Measurements from ENCODE around the gene EPS15.
"Not testable (repeated sequence)": the region's sequence is repeated elsewhere in the genome, so short reads cannot be mapped to it uniquely, and the experiment has no call there.

Gene EPS15

GRCh38 chr1:51494138-51494830, 24.8 kb downstream of the EPS15 start:
- Histone ChIP-seq H3K9me3 (ENCODE audit: control insufficient read depth, insufficient read depth, low read length) (no peaks in the 10 kb centered on the region), H3K4me1 (ENCODE audit: control insufficient read depth, insufficient read depth, low read length) (no peaks in the 10 kb centered on the region), H3K27me3 (ENCODE audit: control insufficient read depth, insufficient read depth, low read length) (no peaks in the 10 kb centered on the region), H3K36me3 (ENCODE audit: control insufficient read depth, insufficient read depth, low read length) (no peaks in the 10 kb centered on the region), H3K4me3 (ENCODE audit: low read length) (no peak overlapping the region), H3K27ac (ENCODE audit: low read length) (no peak overlapping the region)
- no peak for DNase-seq (ENCODE audit: low read depth, low spot score)
- no CpG with 5 or more reads among the region's 1 CpG for WGBS (ENCODE audit: insufficient coverage, insufficient read length)

- no peaks in the 10 kb centered on the region for H3K36me3 ChIP-seq (ENCODE audit: control insufficient read depth, insufficient read depth, low read length)
- H3K4me3 ChIP-seq (ENCODE audit: low read length) = no peak overlapping the region
- no peaks in the 10 kb centered on the region for H3K9me3 ChIP-seq (ENCODE audit: control insufficient read depth, insufficient read depth, low read length)
- no peak overlapping the region for H3K27ac ChIP-seq (ENCODE audit: low read length)
- no peaks in the 10 kb centered on the region for H3K27me3 ChIP-seq (ENCODE audit: control insufficient read depth, insufficient read depth, low read length)
- DNase-seq (ENCODE audit: low read depth, low spot score) = no peak
- H3K4me1 ChIP-seq (ENCODE audit: control insufficient read depth, insufficient read depth, low read length) = no peaks in the 10 kb centered on the region
- WGBS (ENCODE audit: insufficient coverage, insufficient read length) = no CpG with 5 or more reads among the region's 4 CpGs
Measured at GRCh38 chr1:51491166-51491981, 27.7 kb downstream of the EPS15 start.

DNA sequence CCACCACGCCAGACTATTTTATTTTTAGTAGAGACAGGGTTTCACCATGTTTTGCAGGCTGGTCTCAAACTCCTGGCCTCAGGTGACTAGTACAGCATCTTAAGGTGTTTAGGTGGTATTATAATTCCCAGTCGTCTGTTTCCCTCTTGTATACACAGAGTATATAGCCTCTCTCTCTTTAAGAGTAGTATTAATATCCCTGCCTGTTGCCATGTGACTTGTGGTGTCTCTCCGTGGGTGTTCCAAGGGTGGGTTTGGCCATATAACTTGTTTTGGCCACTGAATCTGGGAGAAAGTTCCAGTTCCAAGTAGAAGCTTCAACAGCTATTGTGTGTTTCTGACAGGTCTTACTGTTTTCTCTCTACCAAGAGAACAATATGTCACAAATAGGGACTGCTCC, 29.6 kb downstream of the EPS15 start:
- Histone ChIP-seq H3K4me3 (ENCODE audit: low read length) (no peak overlapping the region), H3K27ac (ENCODE audit: low read length) (no peak overlapping the region), H3K9me3 (ENCODE audit: control insufficient read depth, insufficient read depth, low read length) (no peaks in the 10 kb centered on the region), H3K36me3 (ENCODE audit: control insufficient read depth, insufficient read depth, low read length) (no peaks in the 10 kb centered on the region), H3K27me3 (ENCODE audit: control insufficient read depth, insufficient read depth, low read length) (no peaks in the 10 kb centered on the region), H3K4me1 (ENCODE audit: control insufficient read depth, insufficient read depth, low read length) (no peaks in the 10 kb centered on the region)
- no peak for DNase-seq (ENCODE audit: low read depth, low spot score)
- WGBS (ENCODE audit: insufficient coverage, insufficient read length) = no CpG with 5 or more reads among the region's 3 CpGs

DNA sequence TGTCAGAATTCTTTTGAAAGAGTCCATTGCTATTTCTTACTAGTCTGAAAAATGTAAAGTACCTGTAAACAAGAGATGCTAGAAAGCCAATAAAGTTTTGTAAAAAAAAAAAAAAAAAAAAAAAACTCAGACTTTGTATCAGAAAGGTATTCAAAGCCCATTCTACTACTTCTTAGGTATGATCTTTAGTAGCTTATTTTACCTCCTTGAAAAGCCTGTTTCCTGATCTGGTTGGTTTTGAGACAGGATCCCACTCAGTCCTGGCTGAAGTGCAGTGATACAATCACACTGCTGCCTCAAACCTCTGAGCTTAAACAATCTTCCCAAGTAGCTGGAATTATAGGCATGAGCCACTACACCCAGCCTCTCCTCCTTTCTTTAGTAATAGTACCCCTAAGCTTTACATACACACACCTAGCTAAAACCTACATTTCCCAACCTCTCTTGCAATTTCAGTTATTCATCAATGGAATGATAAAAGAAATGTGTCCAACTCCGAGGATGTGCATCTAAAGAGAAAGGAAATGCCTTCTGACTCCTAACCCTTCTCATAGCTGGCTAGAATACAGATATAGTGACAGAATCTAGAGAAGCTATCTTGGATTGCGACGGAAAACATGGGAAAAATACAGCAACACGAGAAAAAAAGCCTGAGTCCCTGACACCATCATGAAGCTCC, 30.6 kb downstream of the EPS15 start:
- no peak for DNase-seq (ENCODE audit: low read depth, low spot score)
- no peaks in the 10 kb centered on the region for H3K36me3 ChIP-seq (ENCODE audit: control insufficient read depth, insufficient read depth, low read length)
- no peak overlapping the region for H3K4me3 ChIP-seq (ENCODE audit: low read length)
- no peaks in the 10 kb centered on the region for H3K27me3 ChIP-seq (ENCODE audit: control insufficient read depth, insufficient read depth, low read length)
- H3K27ac ChIP-seq (ENCODE audit: low read length) = no peak overlapping the region
- no peaks in the 10 kb centered on the region for H3K9me3 ChIP-seq (ENCODE audit: control insufficient read depth, insufficient read depth, low read length)
- WGBS (ENCODE audit: insufficient coverage, insufficient read length) = no CpG with 5 or more reads among the region's 4 CpGs
- no peaks in the 10 kb centered on the region for H3K4me1 ChIP-seq (ENCODE audit: control insufficient read depth, insufficient read depth, low read length)

DNA sequence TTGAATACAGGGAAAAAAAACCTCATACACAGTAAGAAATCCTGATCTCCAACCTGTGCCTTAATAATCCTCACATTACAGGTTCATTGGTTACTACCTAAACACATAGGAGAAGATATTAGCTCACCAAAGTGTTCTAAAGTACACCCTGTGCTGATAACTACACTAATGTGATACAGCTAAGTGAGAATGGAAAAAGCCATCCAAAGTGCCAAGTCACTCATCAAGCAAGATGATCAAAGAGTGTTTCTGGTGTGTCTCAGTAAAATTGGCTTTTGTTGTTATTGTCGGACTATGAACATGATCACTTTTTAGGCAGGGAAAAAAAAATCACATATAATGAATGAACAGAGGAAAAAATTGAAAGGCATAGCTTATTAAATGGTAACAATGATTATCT, 31.4 kb downstream of the EPS15 start:
- WGBS (ENCODE audit: insufficient coverage, insufficient read length) = no CpG with 5 or more reads among the region's 1 CpG
- H3K27me3 ChIP-seq (ENCODE audit: control insufficient read depth, insufficient read depth, low read length) = no peaks in the 10 kb centered on the region
- H3K9me3 ChIP-seq (ENCODE audit: control insufficient read depth, insufficient read depth, low read length) = no peaks in the 10 kb centered on the region
- DNase-seq (ENCODE audit: low read depth, low spot score) = no peak
- no peaks in the 10 kb centered on the region for H3K36me3 ChIP-seq (ENCODE audit: control insufficient read depth, insufficient read depth, low read length)
- no peak overlapping the region for H3K27ac ChIP-seq (ENCODE audit: low read length)
- no peaks in the 10 kb centered on the region for H3K4me1 ChIP-seq (ENCODE audit: control insufficient read depth, insufficient read depth, low read length)
- no peak overlapping the region for H3K4me3 ChIP-seq (ENCODE audit: low read length)

- Histone ChIP-seq H3K4me1 (ENCODE audit: control insufficient read depth, insufficient read depth, low read length) (no peaks in the 10 kb centered on the region), H3K27ac (ENCODE audit: low read length) (no peak overlapping the region), H3K27me3 (ENCODE audit: control insufficient read depth, insufficient read depth, low read length) (no peaks in the 10 kb centered on the region), H3K9me3 (ENCODE audit: control insufficient read depth, insufficient read depth, low read length) (no peaks in the 10 kb centered on the region), H3K4me3 (ENCODE audit: low read length) (no peak overlapping the region), H3K36me3 (ENCODE audit: control insufficient read depth, insufficient read depth, low read length) (no peaks in the 10 kb centered on the region)
- no peak for DNase-seq (ENCODE audit: low read depth, low spot score)
Measured at GRCh38 chr1:51484591-51484990, 34.5 kb downstream of the EPS15 start.

- H3K9me3 ChIP-seq (ENCODE audit: control insufficient read depth, insufficient read depth, low read length) = no peaks in the 10 kb centered on the region
- no peaks in the 10 kb centered on the region for H3K4me1 ChIP-seq (ENCODE audit: control insufficient read depth, insufficient read depth, low read length)
- no peak for DNase-seq (ENCODE audit: low read depth, low spot score)
- H3K27me3 ChIP-seq (ENCODE audit: control insufficient read depth, insufficient read depth, low read length) = no peaks in the 10 kb centered on the region
- no peaks in the 10 kb centered on the region for H3K36me3 ChIP-seq (ENCODE audit: control insufficient read depth, insufficient read depth, low read length)
- no peak overlapping the region for H3K27ac ChIP-seq (ENCODE audit: low read length)
- H3K4me3 ChIP-seq (ENCODE audit: low read length) = no peak overlapping the region
- no CpG with 5 or more reads among the region's 4 CpGs for WGBS (ENCODE audit: insufficient coverage, insufficient read length)
Measured at GRCh38 chr1:51482881-51483280, 36.2 kb downstream of the EPS15 start.

GRCh38 chr1:51474832-51475620, 44.0 kb downstream of the EPS15 start:
- not testable (repeated sequence) for H3K4me3 ChIP-seq (ENCODE audit: low read length); DNase-seq (ENCODE audit: low read depth, low spot score); H3K4me1 ChIP-seq (ENCODE audit: control insufficient read depth, insufficient read depth, low read length); H3K27me3 ChIP-seq (ENCODE audit: control insufficient read depth, insufficient read depth, low read length); H3K9me3 ChIP-seq (ENCODE audit: control insufficient read depth, insufficient read depth, low read length); H3K36me3 ChIP-seq (ENCODE audit: control insufficient read depth, insufficient read depth, low read length); H3K27ac ChIP-seq (ENCODE audit: low read length)
- WGBS (ENCODE audit: insufficient coverage, insufficient read length) = no CpG with 5 or more reads among the region's 9 CpGs

GRCh38 chr1:51473331-51474115, 45.5 kb downstream of the EPS15 start:
- H3K4me1 ChIP-seq (ENCODE audit: control insufficient read depth, insufficient read depth, low read length) = no peaks in the 10 kb centered on the region
- no peaks in the 10 kb centered on the region for H3K9me3 ChIP-seq (ENCODE audit: control insufficient read depth, insufficient read depth, low read length)
- DNase-seq (ENCODE audit: low read depth, low spot score) = no peak
- no peak overlapping the region for H3K4me3 ChIP-seq (ENCODE audit: low read length)
- no peaks in the 10 kb centered on the region for H3K36me3 ChIP-seq (ENCODE audit: control insufficient read depth, insufficient read depth, low read length)
- no peaks in the 10 kb centered on the region for H3K27me3 ChIP-seq (ENCODE audit: control insufficient read depth, insufficient read depth, low read length)
- no peak overlapping the region for H3K27ac ChIP-seq (ENCODE audit: low read length)

DNA sequence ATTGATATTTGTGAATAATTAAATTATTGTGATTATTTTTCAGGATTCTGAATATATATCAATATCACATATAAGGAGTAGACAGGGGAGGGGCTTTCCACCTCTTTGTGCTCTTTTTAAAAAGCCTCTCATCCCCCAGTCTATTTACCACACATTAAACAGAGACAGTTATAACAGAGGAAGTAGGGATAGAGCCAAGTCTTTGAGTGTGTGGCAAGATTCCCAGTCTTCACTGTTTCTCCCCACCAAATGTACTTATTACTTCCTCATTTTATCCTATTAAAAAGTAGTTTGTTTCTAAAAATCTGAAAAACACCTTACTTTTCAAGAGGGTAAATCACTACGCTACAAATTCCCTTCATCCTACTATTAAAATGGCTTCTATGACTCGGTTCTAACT, 46.7 kb downstream of the EPS15 start:
- Histone ChIP-seq H3K9me3 (ENCODE audit: control insufficient read depth, insufficient read depth, low read length) (no peaks in the 10 kb centered on the region), H3K4me3 (ENCODE audit: low read length) (no peak overlapping the region), H3K36me3 (ENCODE audit: control insufficient read depth, insufficient read depth, low read length) (no peaks in the 10 kb centered on the region), H3K27me3 (ENCODE audit: control insufficient read depth, insufficient read depth, low read length) (no peaks in the 10 kb centered on the region), H3K27ac (ENCODE audit: low read length) (no peak overlapping the region), H3K4me1 (ENCODE audit: control insufficient read depth, insufficient read depth, low read length) (no peaks in the 10 kb centered on the region)
- 100% methylated on average over 2 of the region's 2 CpGs for WGBS (ENCODE audit: insufficient coverage, insufficient read length)
- DNase-seq (ENCODE audit: low read depth, low spot score) = no peak
